Kidney (tissue), 14 donors: Measurements from ENCODE around the gene KHDC4. TPM values are rescaled to one million over a fixed set of nuclear protein-coding genes. Genes with fewer than 3 reads are reported as not detected.

ENCODE experiments used
- DNase-seq, 5 donors: peaks; one replicate each; pipeline ENCODE4 v3.0.0-alpha.2; 2013 to 2020
- FAIRE-seq: peaks from 2 replicates; lab custom pipeline; 2012; peaks lifted over from hg19 to GRCh38; lab: Jason Lieb, UNC
- H3K27ac ChIP-seq, 2 donors: one replicate each; pipeline ENCODE4 v1.7.0; 2013; ENCODE audit warnings: low read depth in 2 of 2, low read length in 2 of 2, inconsistent platforms in 1 of 2
- H3K27me3 ChIP-seq: one replicate; pipeline ENCODE4 v1.7.1; 2013; ENCODE audit warnings: low read length, inconsistent platforms; ENCODE audit not compliant: control insufficient read depth, insufficient read depth
- H3K36me3 ChIP-seq, 3 donors: one replicate each; pipeline versions ENCODE4 v1.7.0 to v1.7.1; 2013; ENCODE audit warnings: low read length in 3 of 3, control low read depth in 1 of 3, inconsistent platforms in 1 of 3; ENCODE audit not compliant: insufficient read depth in 3 of 3, control insufficient read depth in 2 of 3
- H3K4me1 ChIP-seq, 3 donors: one replicate each; pipeline versions ENCODE4 v1.7.0 to v1.7.1; 2013; ENCODE audit warnings: low read length in 3 of 3, inconsistent platforms in 1 of 3, low read depth in 1 of 3; ENCODE audit not compliant: control insufficient read depth in 2 of 3, insufficient read depth in 2 of 3
- H3K4me3 ChIP-seq, 3 donors: one replicate each; pipeline versions ENCODE4 v1.7.0 to v1.8.1; 2013; ENCODE audit warnings: low read length in 3 of 3, control low read depth in 1 of 3, inconsistent platforms in 1 of 3
- H3K9ac ChIP-seq, 3 donors: one replicate each; pipeline versions ENCODE4 v1.7.0 to v1.7.1; 2013; ENCODE audit warnings: low read length in 3 of 3, control low read depth in 1 of 3, inconsistent platforms in 1 of 3
- H3K9me3 ChIP-seq, 3 donors: one replicate each; pipeline versions ENCODE4 v1.7.0 to v1.7.1; 2013; ENCODE audit warnings: low read length in 3 of 3, control low read depth in 1 of 3, inconsistent platforms in 1 of 3; ENCODE audit not compliant: control insufficient read depth in 2 of 3, insufficient read depth in 1 of 3
- CTCF ChIP-seq: IDR thresholded peaks from 3 replicates; pipeline ENCODE4 v1.5.1; 2012; ENCODE audit warnings: mild to moderate bottlenecking, moderate library complexity, borderline replicate concordance; ENCODE audit not compliant: insufficient read depth; ENCODE audit errors: extremely low read depth
- intact Hi-C: fragments of 100-400 bp; cut with DNase I; formaldehyde crosslinking; loops from one replicate; pipeline ENCODE4 v1.11.1; 2022
- polyA plus RNA-seq: library from polyadenylated mRNA; stranded (reverse); fragments of 350-450 nt; fragmentation: Illumina TruSeq; extraction: RNeasy Lipid Tissue Mini Kit (QIAGEN cat#74804); gene quantifications from one replicate; pipeline ENCODE4 v1.2.3, GENCODE V29; 2014; ENCODE audit warnings: low read depth, low replicate concordance; ENCODE audit not compliant: insufficient read depth
- total RNA-seq: library from RNA; stranded (reverse); fragmentation: NEBNext Ultra II Directional; extraction: Animal tissue kit (Norgen Biotek cat#: 25700); gene quantifications from one replicate; pipeline ENCODE4 v1.2.1, GENCODE V29; 2021
- donor health status: control.
- donor health status: control.
- donor health status: control.
- donor health status: control.
- donor health status: control.
- donor health status: DM: yes; HTN: yes; CAD: no.
- donor health status: Normal renal cell carcinoma (clear cell type).

KHDC4 gene
- total and polyA plus RNA-seq, 2 donors from 2014 or later: 19.8 to 57.4 TPM

GRCh38 chr1:155884031-155884960 is 49.9 kb downstream of the KHDC4 start:
- no peak for DNase-seq
- H3K36me3 ChIP-seq: no peaks in the 10 kb centered on the region
- H3K4me1 ChIP-seq: peaks cover 0 to 17% (median 2%) of the 10 kb centered on the region in 3 donors
- TF ChIP-seq CTCF: no peak
- no peak overlapping the region for H3K4me3 ChIP-seq
- no peaks in the 10 kb centered on the region for H3K27me3 ChIP-seq
- H3K9ac ChIP-seq: no peak overlapping the region
- intact Hi-C loops: no loop called here
- H3K27ac ChIP-seq: no peak overlapping the region
- no peak for FAIRE-seq
- no peaks in the 10 kb centered on the region for H3K9me3 ChIP-seq

- H3K36me3 ChIP-seq: no peaks in the 10 kb centered on the region
- no peak for FAIRE-seq
- no peaks in the 10 kb centered on the region for H3K9me3 ChIP-seq
- TF ChIP-seq CTCF: no peak
- no peak overlapping the region for H3K4me3 ChIP-seq
- peaks cover 0 to 17% (median 0%) of the 10 kb centered on the region in 3 donors for H3K4me1 ChIP-seq
- H3K9ac ChIP-seq: no peak overlapping the region
- intact Hi-C loops: no loop called here
- DNase-seq: no peak
- no peak overlapping the region for H3K27ac ChIP-seq
- no peaks in the 10 kb centered on the region for H3K27me3 ChIP-seq
Observed at GRCh38 chr1:155882766-155883165, 51.4 kb downstream of the KHDC4 start.

GRCh38 chr1:155882235-155882634 is 52.0 kb downstream of the KHDC4 start:
- DNase-seq (no peak), FAIRE-seq (no peak)
- no peaks in the 10 kb centered on the region for H3K27me3 ChIP-seq
- TF ChIP-seq CTCF: no peak
- H3K9ac ChIP-seq: no peak overlapping the region
- H3K4me1 ChIP-seq: peaks cover 0 to 17% (median 0%) of the 10 kb centered on the region in 3 donors
- intact Hi-C loops: no loop called here
- no peaks in the 10 kb centered on the region for H3K36me3 ChIP-seq
- no peak overlapping the region for H3K4me3 ChIP-seq
- no peaks in the 10 kb centered on the region for H3K9me3 ChIP-seq
- no peak overlapping the region for H3K27ac ChIP-seq
